Measurements from ENCODE around the gene ODF4.
"Not testable (repeated sequence)": the region's sequence is repeated elsewhere in the genome, so short reads cannot be mapped to it uniquely, and the experiment has no call there.

Gene ODF4

DNA sequence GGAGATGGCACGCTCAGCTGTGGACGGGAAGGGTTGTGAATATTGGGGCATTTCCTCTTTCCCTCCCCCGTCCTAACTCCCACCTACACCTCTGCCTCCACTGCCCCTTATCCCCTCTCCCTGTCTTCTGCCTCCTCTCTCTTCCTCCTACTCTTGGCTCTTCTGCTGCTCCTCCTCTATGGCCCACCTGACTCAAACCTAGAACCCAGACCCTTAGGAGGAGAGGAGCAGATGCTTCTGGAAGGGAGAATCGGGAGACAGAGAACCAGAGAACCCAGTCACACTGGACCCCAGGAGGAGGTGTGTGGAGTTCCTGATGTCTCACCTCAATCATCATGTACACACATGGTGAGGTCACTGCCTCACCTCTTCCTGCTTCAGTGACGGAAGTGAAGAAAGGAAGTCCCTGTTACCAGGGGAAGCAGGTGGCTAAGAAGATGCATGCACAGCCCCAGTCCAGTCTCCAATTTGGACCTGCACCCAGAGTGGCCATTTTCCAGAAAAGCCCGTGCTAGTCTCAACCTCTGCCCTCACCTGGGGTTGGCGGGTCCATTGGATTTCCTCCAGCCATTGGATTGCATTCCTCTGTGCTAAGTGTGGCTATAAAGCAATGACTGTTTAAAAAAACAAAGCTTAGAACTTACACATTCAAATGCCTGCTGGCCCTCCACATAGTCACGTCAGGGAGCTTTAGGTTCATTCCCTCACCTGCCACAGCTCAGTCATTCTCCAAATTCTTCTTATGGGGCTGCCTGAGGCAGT is 54.0 kb downstream of the ODF4 start:
- DNase-seq (ENCODE audit: low read depth in 1 of 2, low spot score in 1 of 2) = no peak

GRCh38 chr17:8394497-8394896 is 54.9 kb downstream of the ODF4 start:
- DNase-seq (ENCODE audit: low read depth in 1 of 2, low spot score in 1 of 2) = not testable (repeated sequence)
